Measurements from ENCODE around the gene MMP14.

- TF ChIP-seq BHLHE40 (IDR thresholded peaks at IDR 0.05; ENCODE audit: low read length), result no peak
- no peak for TF ChIP-seq NFYB (IDR thresholded peaks at IDR 0.05; ENCODE audit: extremely low read depth, insufficient read length)
- TF ChIP-seq REST (IDR thresholded peaks at IDR 0.05; ENCODE audit: borderline replicate concordance), result no peak
- no peak for TF ChIP-seq REST (CRISPR knock-in tag; IDR thresholded peaks at IDR 0.05; ENCODE audit: low read depth)
- no peak for TF ChIP-seq ZC3H4 (CRISPR knock-in tag; IDR thresholded peaks at IDR 0.05; ENCODE audit: borderline replicate concordance)
- peak; percentile 95 for TF ChIP-seq MYC (IDR thresholded peaks at IDR 0.05; ENCODE audit: low read depth, low read length)
- peak; percentile 82; the same call in 1 of the 2 replicates for TF ChIP-seq MYC (CRISPR knock-in tag; IDR thresholded peaks at IDR 0.05; ENCODE audit: borderline replicate concordance, low read depth)
- TF ChIP-seq FOXP4 (CRISPR knock-in tag; IDR thresholded peaks at IDR 0.05; ENCODE audit: borderline replicate concordance), result no peak
- no peak for TF ChIP-seq U2AF1 (optimal IDR thresholded peaks at IDR 0.05; ENCODE audit: low read depth, low read length)
- no peak for TF ChIP-seq ZBTB33 (CRISPR knock-in tag; IDR thresholded peaks at IDR 0.05)
- TF ChIP-seq ARNT (IDR thresholded peaks at IDR 0.05), result no peak
Measured at GRCh38 chr14:22829661-22830442, 6.5 kb upstream of the MMP14 start, which contains the start of gene MRPL52.

Measured in K562 (cell line).